ENCODE results near the gene KIF19. TPM values are rescaled to one million over a fixed set of nuclear protein-coding genes. Genes with fewer than 3 reads are reported as not detected.

Gene KIF19
- total RNA-seq, 1 donor, result not detected

GRCh38 chr17:74389937-74390679 is 64.1 kb downstream of the KIF19 start:
- peaks cover 6% of the 10 kb centered on the region for H3K4me1 ChIP-seq (ENCODE audit: insufficient read depth, low read length)
- H3K27ac ChIP-seq (ENCODE audit: low read depth, low read length), result no peak overlapping the region
- H3K4me2 ChIP-seq (ENCODE audit: insufficient read depth, low read length), result no peak overlapping the region
- no peak for TF ChIP-seq CTCF (IDR thresholded peaks at IDR 0.05; ENCODE audit: extremely low read depth, low read depth, low read length)
- H3K36me3 ChIP-seq (ENCODE audit: insufficient read depth, low read length), result no peaks in the 10 kb centered on the region
- H3K4me3 ChIP-seq (ENCODE audit: insufficient read depth, low read length), result no peak overlapping the region
- H2AFZ ChIP-seq (ENCODE audit: low read length), result no peak overlapping the region
- no peaks in the 10 kb centered on the region for H4K20me1 ChIP-seq (ENCODE audit: insufficient read depth, low read length)
- no peaks in the 10 kb centered on the region for H3K79me2 ChIP-seq (ENCODE audit: insufficient read depth, low read length)
- H3K9me3 ChIP-seq (ENCODE audit: low read depth, low read length), result no peaks in the 10 kb centered on the region
- DNase-seq (ENCODE audit: insufficient read length, low spot score, missing footprints), result no peak
- no peaks in the 10 kb centered on the region for H3K27me3 ChIP-seq (ENCODE audit: insufficient read depth, low read length)

GRCh38 chr17:74390680-74391653 is 64.9 kb downstream of the KIF19 start:
- no peak for TF ChIP-seq CTCF (IDR thresholded peaks at IDR 0.05; ENCODE audit: extremely low read depth, low read depth, low read length)
- H3K4me2 ChIP-seq (ENCODE audit: insufficient read depth, low read length), result no peak overlapping the region
- no peaks in the 10 kb centered on the region for H3K27me3 ChIP-seq (ENCODE audit: insufficient read depth, low read length)
- no peak overlapping the region for H3K27ac ChIP-seq (ENCODE audit: low read depth, low read length)
- H2AFZ ChIP-seq (ENCODE audit: low read length), result no peak overlapping the region
- no peaks in the 10 kb centered on the region for H4K20me1 ChIP-seq (ENCODE audit: insufficient read depth, low read length)
- H3K36me3 ChIP-seq (ENCODE audit: insufficient read depth, low read length), result no peaks in the 10 kb centered on the region
- H3K9me3 ChIP-seq (ENCODE audit: low read depth, low read length), result no peaks in the 10 kb centered on the region
- peaks cover 6% of the 10 kb centered on the region for H3K4me1 ChIP-seq (ENCODE audit: insufficient read depth, low read length)
- DNase-seq (ENCODE audit: insufficient read length, low spot score, missing footprints), result no peak
- no peaks in the 10 kb centered on the region for H3K79me2 ChIP-seq (ENCODE audit: insufficient read depth, low read length)
- no peak overlapping the region for H3K4me3 ChIP-seq (ENCODE audit: insufficient read depth, low read length)

GRCh38 chr17:74391771-74392170 is 65.7 kb downstream of the KIF19 start:
- TF ChIP-seq CTCF (IDR thresholded peaks at IDR 0.05; ENCODE audit: extremely low read depth, low read depth, low read length), result no peak
- no peaks in the 10 kb centered on the region for H3K27me3 ChIP-seq (ENCODE audit: insufficient read depth, low read length)
- H3K4me2 ChIP-seq (ENCODE audit: insufficient read depth, low read length), result no peak overlapping the region
- H4K20me1 ChIP-seq (ENCODE audit: insufficient read depth, low read length), result no peaks in the 10 kb centered on the region
- no peaks in the 10 kb centered on the region for H3K4me1 ChIP-seq (ENCODE audit: insufficient read depth, low read length)
- no peak overlapping the region for H3K27ac ChIP-seq (ENCODE audit: low read depth, low read length)
- H3K4me3 ChIP-seq (ENCODE audit: insufficient read depth, low read length), result no peak overlapping the region
- no peak overlapping the region for H2AFZ ChIP-seq (ENCODE audit: low read length)
- no peak for DNase-seq (ENCODE audit: insufficient read length, low spot score, missing footprints)
- H3K9me3 ChIP-seq (ENCODE audit: low read depth, low read length), result no peaks in the 10 kb centered on the region
- H3K36me3 ChIP-seq (ENCODE audit: insufficient read depth, low read length), result no peaks in the 10 kb centered on the region
- H3K79me2 ChIP-seq (ENCODE audit: insufficient read depth, low read length), result no peaks in the 10 kb centered on the region

GRCh38 chr17:74392848-74393247 is 66.8 kb downstream of the KIF19 start:
- H3K4me1 ChIP-seq (ENCODE audit: insufficient read depth, low read length), result no peaks in the 10 kb centered on the region
- H2AFZ ChIP-seq (ENCODE audit: low read length), result no peak overlapping the region
- no peaks in the 10 kb centered on the region for H3K27me3 ChIP-seq (ENCODE audit: insufficient read depth, low read length)
- no peak for TF ChIP-seq CTCF (IDR thresholded peaks at IDR 0.05; ENCODE audit: extremely low read depth, low read depth, low read length)
- H4K20me1 ChIP-seq (ENCODE audit: insufficient read depth, low read length), result no peaks in the 10 kb centered on the region
- H3K4me2 ChIP-seq (ENCODE audit: insufficient read depth, low read length), result no peak overlapping the region
- no peak overlapping the region for H3K27ac ChIP-seq (ENCODE audit: low read depth, low read length)
- DNase-seq (ENCODE audit: insufficient read length, low spot score, missing footprints), result peak; percentile 35
- H3K79me2 ChIP-seq (ENCODE audit: insufficient read depth, low read length), result no peaks in the 10 kb centered on the region
- H3K36me3 ChIP-seq (ENCODE audit: insufficient read depth, low read length), result no peaks in the 10 kb centered on the region
- H3K9me3 ChIP-seq (ENCODE audit: low read depth, low read length), result no peaks in the 10 kb centered on the region
- H3K4me3 ChIP-seq (ENCODE audit: insufficient read depth, low read length), result no peak overlapping the region

Measured in osteoblast (primary cell).